Measurements from ENCODE around the gene PCDHGA1.
A peak's percentile ranks its signal among the peaks of the same experiment; 100 is the strongest.
"Not testable (repeated sequence)": the region's sequence is repeated elsewhere in the genome, so short reads cannot be mapped to it uniquely, and the experiment has no call there.

The PCDHGA1 gene

DNA sequence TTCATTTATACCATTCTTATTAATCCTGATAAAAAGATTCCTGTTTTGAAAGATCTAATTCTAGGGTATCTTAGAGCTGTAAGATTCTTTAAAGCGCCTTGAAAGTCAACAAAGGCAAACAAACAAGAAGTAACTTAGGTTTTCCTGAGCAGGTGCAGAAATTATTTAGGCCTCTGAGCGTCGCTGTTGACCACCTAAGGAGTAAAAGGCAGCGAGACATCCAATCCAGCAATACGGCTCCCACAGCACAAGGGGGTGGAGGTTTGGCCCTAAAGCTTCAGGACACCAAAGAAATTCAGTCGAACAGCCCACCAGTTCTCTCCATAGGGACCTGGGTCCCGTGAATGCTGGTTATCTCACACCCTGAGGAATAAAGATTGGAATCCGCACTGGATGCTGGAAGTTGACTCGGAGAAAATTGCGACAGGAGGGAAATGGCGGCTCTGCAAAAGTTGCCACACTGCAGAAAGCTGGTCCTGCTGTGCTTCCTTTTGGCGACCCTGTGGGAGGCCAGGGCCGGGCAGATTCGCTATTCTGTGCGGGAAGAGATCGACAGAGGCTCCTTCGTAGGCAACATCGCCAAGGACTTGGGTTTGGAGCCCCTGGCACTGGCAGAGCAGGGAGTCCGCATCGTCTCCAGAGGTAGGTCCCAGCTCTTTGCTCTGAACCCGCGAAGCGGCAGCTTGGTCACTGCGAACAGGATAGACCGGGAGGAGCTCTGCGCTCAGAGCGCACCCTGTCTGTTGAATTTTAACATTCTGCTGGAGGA lies 8.4 kb downstream of the PCDHGA1 start, which contains the start of gene PCDHGA2:
TSS of gene PCDHGA2 (plus strand) at position 223 of the 769 bp plus-strand sequence.
- TF ChIP-seq POLR2A (IDR thresholded peaks at IDR 0.05; ENCODE audit: low read length) (no peak), GATA1 (IDR thresholded peaks at IDR 0.05; ENCODE audit: low read depth, low read length) (no peak)
- peak; percentile 8 to 25 for DNase-seq

GRCh38 chr5:141340781-141341354 lies 10.6 kb downstream of the PCDHGA1 start:
- not testable (repeated sequence) for DNase-seq

- no peak for DNase-seq
- TF ChIP-seq POLR2A (IDR thresholded peaks at IDR 0.05; ENCODE audit: low read length) (no peak), GATA1 (IDR thresholded peaks at IDR 0.05; ENCODE audit: low read depth, low read length) (no peak)
Observed at GRCh38 chr5:141342773-141343172, 12.5 kb downstream of the PCDHGA1 start.

- no peak for TF ChIP-seq GATA1 (IDR thresholded peaks at IDR 0.05; ENCODE audit: low read depth, low read length)
- TF ChIP-seq POLR2A (IDR thresholded peaks at IDR 0.05; ENCODE audit: low read length) = no peak
- DNase-seq = peak; percentile 25 to 32
Observed at GRCh38 chr5:141343242-141343952, 13.1 kb downstream of the PCDHGA1 start, which contains the start of gene PCDHGA3. Gene PCDHGA3, plus strand, starts transcription at chr5:141343829. Its CDS starts 205 bp downstream, at chr5:141344034.

DNA sequence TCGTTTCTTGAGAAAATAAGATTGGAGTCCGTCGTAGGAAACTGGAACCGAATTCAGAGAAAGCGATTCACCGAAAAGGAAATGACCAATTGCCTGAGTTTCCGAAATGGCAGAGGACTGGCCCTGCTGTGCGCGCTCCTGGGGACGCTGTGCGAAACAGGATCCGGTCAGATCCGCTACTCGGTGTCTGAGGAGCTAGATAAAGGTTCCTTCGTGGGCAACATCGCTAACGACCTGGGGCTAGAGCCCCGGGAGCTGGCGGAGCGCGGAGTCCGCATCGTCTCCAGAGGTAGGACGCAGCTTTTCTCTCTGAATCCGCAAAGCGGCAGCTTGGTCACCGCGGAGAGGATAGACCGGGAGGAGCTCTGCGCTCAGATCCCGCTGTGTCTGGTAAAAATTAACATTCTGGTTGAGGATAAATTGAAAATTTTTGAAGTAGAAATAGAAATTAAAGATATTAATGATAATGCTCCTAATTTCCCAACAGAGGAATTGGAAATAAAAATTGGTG lies 13.7 kb downstream of the PCDHGA1 start:
- DNase-seq = no peak
- TF ChIP-seq POLR2A (IDR thresholded peaks at IDR 0.05; ENCODE audit: low read length) (no peak), GATA1 (IDR thresholded peaks at IDR 0.05; ENCODE audit: low read depth, low read length) (no peak)

GRCh38 chr5:141345327-141345726 lies 15.0 kb downstream of the PCDHGA1 start:
- TF ChIP-seq POLR2A (IDR thresholded peaks at IDR 0.05; ENCODE audit: low read length) = no peak
- TF ChIP-seq GATA1 (IDR thresholded peaks at IDR 0.05; ENCODE audit: low read depth, low read length) = no peak
- no peak for DNase-seq

DNA sequence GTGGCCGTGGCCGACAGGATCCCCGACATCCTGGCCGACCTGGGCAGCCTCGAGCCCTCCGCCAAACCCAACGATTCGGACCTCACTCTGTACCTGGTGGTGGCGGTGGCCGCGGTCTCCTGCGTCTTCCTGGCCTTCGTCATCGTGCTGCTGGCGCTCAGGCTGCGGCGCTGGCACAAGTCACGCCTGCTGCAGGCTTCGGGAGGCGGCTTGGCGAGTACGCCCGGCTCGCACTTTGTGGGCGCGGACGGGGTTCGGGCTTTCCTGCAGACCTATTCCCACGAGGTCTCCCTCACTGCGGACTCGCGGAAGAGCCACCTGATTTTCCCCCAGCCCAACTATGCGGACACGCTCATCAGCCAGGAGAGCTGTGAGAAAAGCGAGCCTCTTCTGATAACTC lies 15.7 kb downstream of the PCDHGA1 start:
- not testable (repeated sequence) for DNase-seq

DNA sequence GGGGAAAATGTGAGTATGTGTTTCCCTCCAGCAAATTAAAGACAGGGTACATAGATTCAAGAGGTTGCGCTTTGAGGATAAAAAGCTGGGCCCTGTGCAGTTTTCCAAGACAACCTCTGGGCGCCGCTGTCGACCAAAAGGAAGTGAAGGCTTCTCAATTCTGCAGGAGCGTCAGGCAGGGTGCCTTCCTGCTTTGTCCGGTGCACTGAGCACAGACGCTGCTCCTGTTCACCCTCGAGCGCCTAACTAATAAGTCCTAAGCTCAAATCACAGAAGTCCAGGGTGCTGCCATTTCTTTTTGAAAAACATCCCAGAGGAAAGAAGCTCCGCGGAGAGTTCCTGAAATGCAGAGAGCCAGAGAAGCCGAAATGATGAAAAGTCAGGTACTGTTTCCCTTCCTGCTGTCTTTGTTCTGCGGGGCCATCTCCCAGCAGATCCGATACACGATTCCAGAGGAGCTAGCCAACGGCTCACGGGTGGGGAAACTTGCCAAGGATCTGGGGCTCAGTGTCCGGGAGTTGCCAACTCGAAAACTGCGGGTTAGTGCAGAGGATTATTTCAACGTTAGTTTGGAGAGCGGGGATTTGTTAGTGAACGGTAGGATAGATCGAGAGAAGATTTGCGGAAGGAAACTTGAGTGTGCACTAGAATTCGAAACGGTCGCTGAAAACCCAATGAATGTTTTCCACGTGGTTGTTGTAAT lies 19.8 kb downstream of the PCDHGA1 start, which contains the start of gene PCDHGB1:
TSS of gene PCDHGB1 (plus strand) at position 183 of the 703 bp plus-strand sequence. CDS start at position 345, 162 bp downstream.
- DNase-seq = peak; percentile 10 to 20
- no peak for TF ChIP-seq POLR2A (IDR thresholded peaks at IDR 0.05; ENCODE audit: low read length)
- no peak for TF ChIP-seq GATA1 (IDR thresholded peaks at IDR 0.05; ENCODE audit: low read depth, low read length)

DNA sequence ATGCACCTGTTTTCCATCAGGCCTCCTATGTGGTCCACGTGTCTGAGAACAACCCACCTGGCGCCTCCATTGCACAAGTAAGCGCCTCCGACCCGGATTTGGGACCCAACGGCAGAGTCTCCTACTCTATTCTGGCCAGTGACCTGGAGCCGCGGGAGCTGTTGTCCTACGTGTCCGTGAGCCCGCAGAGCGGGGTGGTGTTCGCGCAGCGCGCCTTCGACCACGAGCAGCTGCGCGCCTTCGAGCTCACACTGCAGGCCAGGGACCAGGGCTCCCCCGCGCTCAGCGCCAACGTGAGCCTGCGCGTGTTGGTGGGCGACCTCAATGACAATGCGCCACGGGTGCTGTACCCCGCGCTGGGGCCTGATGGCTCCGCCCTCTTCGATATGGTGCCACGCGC lies 21.3 kb downstream of the PCDHGA1 start:
- TF ChIP-seq POLR2A (IDR thresholded peaks at IDR 0.05; ENCODE audit: low read length) = no peak
- TF ChIP-seq GATA1 (IDR thresholded peaks at IDR 0.05; ENCODE audit: low read depth, low read length) = no peak
- no peak for DNase-seq

- peak in 1 of 2 experiments; percentile 4 for DNase-seq
- TF ChIP-seq POLR2A (IDR thresholded peaks at IDR 0.05; ENCODE audit: low read length) (no peak), GATA1 (IDR thresholded peaks at IDR 0.05; ENCODE audit: low read depth, low read length) (no peak)
Observed at GRCh38 chr5:141354900-141355469, 24.7 kb downstream of the PCDHGA1 start, which contains the start of gene PCDHGA4. Gene PCDHGA4, plus strand, starts transcription at chr5:141355021. Its CDS starts 87 bp downstream, at chr5:141355108.

DNA sequence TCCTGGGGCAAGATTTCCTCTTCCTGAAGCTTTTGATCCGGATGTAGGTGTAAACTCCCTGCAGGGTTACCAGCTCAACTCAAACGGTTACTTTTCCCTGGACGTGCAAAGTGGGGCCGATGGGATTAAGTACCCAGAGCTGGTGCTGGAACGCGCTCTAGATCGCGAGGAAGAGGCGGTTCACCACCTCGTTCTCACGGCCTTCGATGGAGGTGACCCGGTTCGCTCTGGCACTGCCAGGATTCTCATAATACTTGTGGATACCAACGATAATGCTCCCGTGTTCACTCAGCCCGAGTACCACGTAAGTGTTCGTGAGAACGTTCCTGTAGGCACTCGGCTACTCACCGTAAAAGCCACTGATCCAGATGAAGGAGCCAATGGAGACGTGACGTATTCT lies 25.3 kb downstream of the PCDHGA1 start:
- TF ChIP-seq POLR2A (IDR thresholded peaks at IDR 0.05; ENCODE audit: low read length) = no peak
- TF ChIP-seq GATA1 (IDR thresholded peaks at IDR 0.05; ENCODE audit: low read depth, low read length) = no peak

GRCh38 chr5:141356133-141356532 lies 25.8 kb downstream of the PCDHGA1 start:
- DNase-seq = no peak
- TF ChIP-seq POLR2A (IDR thresholded peaks at IDR 0.05; ENCODE audit: low read length) = no peak
- TF ChIP-seq GATA1 (IDR thresholded peaks at IDR 0.05; ENCODE audit: low read depth, low read length) = no peak

More for the DNA sequence above, 25.3 kb downstream of the PCDHGA1 start:
- no peak for DNase-seq

GRCh38 chr5:141356950-141357349 lies 26.6 kb downstream of the PCDHGA1 start:
- TF ChIP-seq GATA1 (IDR thresholded peaks at IDR 0.05; ENCODE audit: low read depth, low read length) (no peak), POLR2A (IDR thresholded peaks at IDR 0.05; ENCODE audit: low read length) (no peak)
- no peak for DNase-seq
